PFSK-1 (cell line): ENCODE measurements around the gene CTNNBL1.

Experiments used
- FOXP2 ChIP-seq: optimal IDR thresholded peaks from 2 replicates; pipeline ENCODE3; 2011; ENCODE audit warnings: borderline replicate concordance, control low read depth, inconsistent platforms; ENCODE audit not compliant: insufficient read depth; ENCODE audit errors: extremely low read length, extremely low read depth
- POLR2AphosphoS5 ChIP-seq: IDR thresholded peaks from 2 replicates; pipeline ENCODE4 v1.6.1; 2012; ENCODE audit warnings: low read depth, mild to moderate bottlenecking, control low read depth, low read length, moderate library complexity
- SIN3A ChIP-seq: IDR thresholded peaks from 2 replicates; pipeline ENCODE4 v1.6.1; 2012; ENCODE audit warnings: mild to moderate bottlenecking, low read length, moderate library complexity, borderline replicate concordance; ENCODE audit not compliant: insufficient read depth
- TF ChIP-seq, protein P1 (sequence below), 2 experiments: IDR thresholded peaks; 2 replicates each; pipeline versions ENCODE4 v1.6.1 to v1.8.0; 2011 to 2012; ENCODE audit warnings: low read depth in 2 of 2, low read length in 2 of 2, control low read depth in 1 of 2, inconsistent platforms in 1 of 2, mild to moderate bottlenecking in 1 of 2, moderate library complexity in 1 of 2; ENCODE audit not compliant: insufficient read depth in 1 of 2

DNA sequence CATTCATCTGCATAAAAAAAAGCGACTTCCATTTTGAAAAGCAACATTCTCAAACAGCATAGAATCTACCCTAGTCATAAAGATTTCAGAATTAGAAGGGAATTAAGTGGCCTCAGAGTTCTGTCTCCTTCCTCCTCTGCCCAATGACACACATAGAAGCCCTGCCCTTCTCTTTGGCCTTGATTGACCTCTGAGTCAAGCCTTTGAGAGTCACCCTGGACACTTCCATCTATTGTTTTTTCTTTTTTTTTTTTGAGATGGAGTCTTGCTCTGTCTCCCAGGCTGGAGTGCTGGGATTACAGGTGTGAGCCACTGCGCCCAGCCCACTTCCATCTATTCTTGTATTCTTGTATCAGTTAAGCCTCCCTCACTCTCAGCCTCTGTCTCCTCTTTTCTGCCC is 44.8 kb upstream of the CTNNBL1 start:
- TF ChIP-seq POLR2AphosphoS5, result no peak
- TF ChIP-seq SIN3A, result no peak
- TF ChIP-seq FOXP2, result no peak
- TF ChIP-seq, protein P1, sequence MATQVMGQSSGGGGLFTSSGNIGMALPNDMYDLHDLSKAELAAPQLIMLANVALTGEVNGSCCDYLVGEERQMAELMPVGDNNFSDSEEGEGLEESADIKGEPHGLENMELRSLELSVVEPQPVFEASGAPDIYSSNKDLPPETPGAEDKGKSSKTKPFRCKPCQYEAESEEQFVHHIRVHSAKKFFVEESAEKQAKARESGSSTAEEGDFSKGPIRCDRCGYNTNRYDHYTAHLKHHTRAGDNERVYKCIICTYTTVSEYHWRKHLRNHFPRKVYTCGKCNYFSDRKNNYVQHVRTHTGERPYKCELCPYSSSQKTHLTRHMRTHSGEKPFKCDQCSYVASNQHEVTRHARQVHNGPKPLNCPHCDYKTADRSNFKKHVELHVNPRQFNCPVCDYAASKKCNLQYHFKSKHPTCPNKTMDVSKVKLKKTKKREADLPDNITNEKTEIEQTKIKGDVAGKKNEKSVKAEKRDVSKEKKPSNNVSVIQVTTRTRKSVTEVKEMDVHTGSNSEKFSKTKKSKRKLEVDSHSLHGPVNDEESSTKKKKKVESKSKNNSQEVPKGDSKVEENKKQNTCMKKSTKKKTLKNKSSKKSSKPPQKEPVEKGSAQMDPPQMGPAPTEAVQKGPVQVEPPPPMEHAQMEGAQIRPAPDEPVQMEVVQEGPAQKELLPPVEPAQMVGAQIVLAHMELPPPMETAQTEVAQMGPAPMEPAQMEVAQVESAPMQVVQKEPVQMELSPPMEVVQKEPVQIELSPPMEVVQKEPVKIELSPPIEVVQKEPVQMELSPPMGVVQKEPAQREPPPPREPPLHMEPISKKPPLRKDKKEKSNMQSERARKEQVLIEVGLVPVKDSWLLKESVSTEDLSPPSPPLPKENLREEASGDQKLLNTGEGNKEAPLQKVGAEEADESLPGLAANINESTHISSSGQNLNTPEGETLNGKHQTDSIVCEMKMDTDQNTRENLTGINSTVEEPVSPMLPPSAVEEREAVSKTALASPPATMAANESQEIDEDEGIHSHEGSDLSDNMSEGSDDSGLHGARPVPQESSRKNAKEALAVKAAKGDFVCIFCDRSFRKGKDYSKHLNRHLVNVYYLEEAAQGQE (IDR thresholded peaks at IDR 0.05; ENCODE audit: insufficient read depth in 1 of 2, low read depth in 2 of 2, low read length in 2 of 2), result no peak
